AG08395 (cell line): Measurements from ENCODE around the gene VARS1.

Experiments used
- DNase-seq: peaks from one replicate; pipeline ENCODE4 v3.0.0; 2012; ENCODE audit warnings: mixed read lengths, low spot score

VARS1 gene

GRCh38 chr6:31771992-31772358 lies 23.6 kb downstream of the VARS1 start:
- no peak for DNase-seq

GRCh38 chr6:31770860-31771259 lies 24.7 kb downstream of the VARS1 start:
- DNase-seq = no peak

- DNase-seq = peak; percentile 82
Observed at GRCh38 chr6:31769684-31770371, 25.7 kb downstream of the VARS1 start.

DNA sequence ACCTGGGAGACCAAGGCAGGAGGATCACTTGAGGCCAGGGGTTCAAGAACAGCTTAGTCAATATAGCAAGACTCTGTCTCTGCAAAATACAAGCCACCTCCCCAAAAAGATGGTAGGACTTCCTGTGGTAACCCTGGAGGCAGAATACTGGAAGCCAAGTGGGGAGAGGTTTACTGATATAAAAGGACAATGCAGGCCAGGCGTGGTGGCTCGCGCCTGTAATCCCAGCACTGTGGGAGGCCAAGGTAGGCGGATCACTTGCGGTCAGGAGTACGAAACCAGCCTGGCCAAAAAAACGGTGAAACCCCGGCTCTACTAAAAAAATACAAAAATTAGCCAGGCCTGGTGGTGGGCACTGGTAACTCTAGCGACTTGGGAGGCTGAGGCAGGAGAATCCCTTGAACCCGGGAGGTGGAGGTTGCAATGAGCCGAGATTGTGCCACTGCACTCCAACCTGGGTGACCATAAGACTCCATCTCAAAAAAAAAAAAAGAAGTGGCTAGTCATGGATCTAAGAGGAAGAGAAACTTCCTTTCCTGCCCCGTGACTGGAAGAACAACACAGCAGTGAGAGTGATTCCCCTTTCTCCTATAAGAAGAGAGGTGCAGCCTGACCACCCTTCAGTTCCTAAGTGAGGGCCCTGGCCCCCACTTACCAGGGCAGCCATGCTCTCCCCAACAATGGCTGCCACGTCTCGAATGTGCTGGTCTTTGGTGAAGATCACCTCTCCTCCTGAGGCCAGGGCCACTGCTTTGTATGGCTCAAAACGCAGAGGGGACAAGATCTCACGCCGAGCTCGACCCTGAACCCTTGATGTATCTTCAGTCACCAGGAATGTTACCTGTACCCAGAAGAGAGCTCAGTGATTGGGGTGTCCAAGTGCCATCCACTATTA lies 26.9 kb downstream of the VARS1 start:
- no peak for DNase-seq

GRCh38 chr6:31767096-31767645 lies 28.4 kb downstream of the VARS1 start:
- no peak for DNase-seq

- DNase-seq = peak; percentile 53
Observed at GRCh38 chr6:31765910-31766794, 29.4 kb downstream of the VARS1 start.

- no peak for DNase-seq
Observed at GRCh38 chr6:31765559-31765909, 30.0 kb downstream of the VARS1 start.

DNA sequence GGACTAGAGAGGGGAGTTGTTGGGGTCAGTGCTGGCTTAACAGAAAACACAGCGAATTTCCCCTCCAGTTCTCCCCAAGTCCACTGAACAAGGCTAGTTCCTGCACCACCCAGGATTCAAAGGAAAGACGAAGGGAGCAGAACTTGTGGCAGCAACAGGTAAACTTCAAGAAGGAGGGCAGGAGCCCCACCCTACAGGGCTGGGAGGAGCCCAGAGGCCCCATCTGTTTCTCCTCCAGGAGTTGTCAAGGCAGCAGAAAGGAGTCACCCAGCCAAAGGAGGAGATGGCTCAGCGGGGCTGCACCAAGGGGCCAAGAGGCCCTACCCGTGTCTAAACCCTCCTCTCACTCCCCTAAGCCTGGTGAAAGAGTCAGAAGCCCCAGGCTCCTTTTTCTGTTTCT lies 31.4 kb downstream of the VARS1 start:
- DNase-seq = no peak

GRCh38 chr6:31763619-31763940 lies 32.0 kb downstream of the VARS1 start:
- peak; percentile 94 for DNase-seq

GRCh38 chr6:31762878-31763618 lies 32.5 kb downstream of the VARS1 start:
- no peak for DNase-seq

GRCh38 chr6:31762356-31762755 lies 33.2 kb downstream of the VARS1 start, which contains the start of gene SAPCD1:
Gene SAPCD1 (plus strand): TSS chr6:31762656. CDS start chr6:31763055, 399 bp downstream.
- DNase-seq = no peak

DNA sequence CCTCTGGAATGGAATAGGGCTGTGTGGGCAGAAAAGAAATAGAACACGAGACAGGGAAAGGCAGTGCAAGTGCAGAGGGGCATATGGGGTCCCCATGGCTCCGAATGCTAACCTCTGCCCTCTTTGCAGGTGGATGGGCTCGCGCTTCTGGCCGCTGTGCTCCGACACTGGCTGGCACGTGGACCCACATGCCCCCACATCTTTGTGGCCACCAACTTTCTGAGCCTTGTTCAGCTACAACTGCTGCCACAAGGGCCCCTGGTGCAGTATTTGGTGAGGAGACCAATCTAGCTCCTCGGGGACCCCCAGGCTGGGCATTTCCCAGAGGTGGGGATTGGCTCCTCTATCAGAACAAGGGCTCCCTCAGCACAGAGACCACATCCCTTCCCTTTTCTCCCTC lies 34.2 kb downstream of the VARS1 start:
- DNase-seq = no peak

DNA sequence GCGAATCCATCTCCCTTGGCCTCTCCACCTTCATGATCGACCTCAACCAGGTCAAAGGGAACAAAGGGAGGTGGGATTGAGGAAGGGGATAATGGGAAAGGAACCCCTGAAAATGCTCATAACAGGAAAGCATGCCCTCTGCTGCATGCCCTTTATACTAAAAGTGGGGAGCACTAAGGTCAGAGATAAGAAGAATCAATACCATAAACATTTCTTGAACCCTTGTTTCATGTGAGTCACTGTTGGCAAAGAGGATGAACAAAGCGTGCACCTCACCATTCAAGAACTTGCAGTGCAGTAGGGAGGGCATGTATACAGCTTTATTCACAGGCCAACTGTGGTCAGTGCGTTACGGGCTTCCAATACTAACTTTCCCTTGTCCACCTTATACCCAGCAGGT lies 34.8 kb downstream of the VARS1 start:
- no peak for DNase-seq

DNA sequence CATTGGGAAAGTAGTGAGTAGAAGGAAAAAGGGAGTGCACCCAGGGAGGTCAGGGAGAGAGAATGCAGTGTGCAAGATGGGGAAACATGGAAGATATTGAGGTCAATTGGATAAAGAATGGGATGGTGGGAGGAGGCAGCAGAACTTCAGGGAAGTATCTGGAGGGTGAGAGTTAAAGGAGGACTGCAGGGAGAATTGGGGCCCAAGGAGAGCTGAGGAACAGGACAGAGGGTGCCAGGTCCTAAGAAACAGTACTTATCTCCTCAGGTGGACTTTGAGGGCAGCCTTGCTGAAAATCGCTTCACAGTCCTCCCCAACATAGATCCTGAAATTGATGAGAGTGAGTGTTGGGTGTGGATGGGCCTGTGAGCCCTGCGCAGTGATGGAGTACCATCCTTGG lies 37.3 kb downstream of the VARS1 start:
- DNase-seq = no peak

GRCh38 chr6:31752739-31753319 lies 42.7 kb downstream of the VARS1 start:
- peak; percentile 76 for DNase-seq

DNA sequence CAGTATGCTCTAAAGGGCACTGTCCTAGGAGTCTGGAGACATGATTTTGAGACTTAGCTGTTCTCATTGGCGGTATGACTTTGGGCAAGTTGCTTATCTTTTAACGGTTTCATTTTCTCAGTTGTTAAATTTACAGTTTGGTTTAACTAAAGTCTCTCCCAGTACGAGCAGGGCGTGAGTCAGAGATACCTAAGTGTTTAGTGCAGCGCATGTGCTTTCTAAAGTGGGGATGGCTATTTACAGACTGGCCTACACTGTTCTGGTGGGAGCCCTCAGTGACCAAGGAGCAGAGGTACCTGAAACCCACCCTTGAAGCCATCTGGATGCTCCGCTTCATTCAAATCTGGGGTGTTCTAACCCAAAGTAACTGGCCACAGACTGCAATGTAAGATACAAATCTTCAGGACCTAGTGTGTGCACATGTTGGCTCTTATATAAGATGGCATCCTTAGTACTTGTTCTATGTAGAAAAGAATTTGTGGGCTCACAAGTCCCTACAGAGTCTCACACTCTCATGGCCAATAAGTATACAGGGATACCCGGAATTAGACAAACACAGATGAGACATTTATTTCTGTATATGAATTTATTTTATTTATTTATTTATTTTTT lies 45.0 kb downstream of the VARS1 start:
- no peak for DNase-seq

DNA sequence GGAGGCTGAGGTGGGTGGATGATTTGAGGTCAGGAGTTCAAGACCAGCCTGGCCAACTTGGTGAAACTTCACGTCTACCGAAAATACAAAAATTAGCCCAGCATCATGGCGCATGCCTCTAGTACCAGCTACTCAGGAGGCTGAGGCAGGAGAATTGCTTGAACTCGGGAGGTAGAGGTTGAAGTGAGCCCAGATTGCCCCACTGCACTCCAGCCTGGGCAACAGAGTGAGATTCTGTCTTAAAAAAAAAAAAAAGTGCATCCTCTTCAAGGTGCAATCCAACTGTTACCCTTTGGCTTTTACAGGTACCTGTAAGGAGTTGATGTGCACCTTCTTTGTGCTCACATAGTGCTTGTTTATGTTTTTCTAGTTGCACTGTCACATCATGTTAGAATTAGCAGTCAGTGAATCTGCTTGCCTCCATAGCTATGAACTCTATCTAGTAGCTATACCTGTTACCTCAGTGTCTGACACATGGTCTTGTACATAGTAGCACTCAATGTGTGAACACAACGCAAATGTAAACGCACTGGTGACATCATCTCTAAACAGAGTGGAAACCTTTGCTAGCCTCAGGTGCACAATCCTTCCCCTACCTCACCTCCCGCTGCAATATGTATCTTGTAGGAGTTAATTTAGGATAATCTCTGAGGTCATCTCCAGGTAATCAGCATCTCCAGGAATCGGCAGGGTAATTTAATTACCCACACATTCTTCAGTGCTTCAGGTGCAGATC lies 46.1 kb downstream of the VARS1 start:
- DNase-seq = no peak
